Astrocyte (in vitro differentiated cells and primary cell): ENCODE measurements around the gene NAT9. TPM values are rescaled to one million over a fixed set of nuclear protein-coding genes. Genes with fewer than 3 reads are reported as not detected.

Experiments used
- DNase-seq: peaks from one replicate; pipeline ENCODE4 v3.0.0-alpha.2; 2010; ENCODE audit warnings: low read depth
- FAIRE-seq: peaks from 2 replicates; lab custom pipeline; 2011; peaks lifted over from hg19 to GRCh38; lab: Jason Lieb, UNC
- H2AFZ ChIP-seq: 2 replicates; pipeline ENCODE4 v1.6.0; 2012; ENCODE audit warnings: low read depth, low read length, inconsistent platforms
- H3K27ac ChIP-seq: 2 replicates; pipeline ENCODE4 v1.5.1; 2011; ENCODE audit warnings: low read depth, low read length, inconsistent platforms
- H3K27me3 ChIP-seq: 2 replicates; pipeline ENCODE4 v1.6.0; 2011; ENCODE audit warnings: low read length, inconsistent platforms; ENCODE audit not compliant: insufficient read depth
- H3K36me3 ChIP-seq: 2 replicates; pipeline ENCODE4 v1.5.1; 2011; ENCODE audit warnings: low read length, inconsistent platforms; ENCODE audit not compliant: insufficient read depth
- H3K4me1 ChIP-seq: 2 replicates; pipeline ENCODE4 v1.5.1; 2011; ENCODE audit warnings: low read length, inconsistent platforms; ENCODE audit not compliant: insufficient read depth
- H3K4me2 ChIP-seq: 2 replicates; pipeline ENCODE4 v1.6.0; 2012; ENCODE audit warnings: low read length, inconsistent platforms
- H3K4me3 ChIP-seq: 2 replicates; pipeline ENCODE4 v1.5.1; 2011; ENCODE audit warnings: low read depth, mild to moderate bottlenecking, low read length, inconsistent platforms; ENCODE audit not compliant: insufficient read depth
- H3K79me2 ChIP-seq: 2 replicates; pipeline ENCODE4 v1.6.0; 2012; ENCODE audit warnings: mild to moderate bottlenecking, low read length, inconsistent platforms; ENCODE audit not compliant: insufficient read depth
- H3K9ac ChIP-seq: 2 replicates; pipeline ENCODE4 v1.6.0; 2012; ENCODE audit warnings: mild to moderate bottlenecking, low read length, inconsistent platforms
- H3K9me3 ChIP-seq: 2 replicates; pipeline ENCODE4 v1.5.1; 2012; ENCODE audit warnings: low read depth, mild to moderate bottlenecking, low read length, inconsistent platforms; ENCODE audit not compliant: insufficient read depth
- H4K20me1 ChIP-seq: 2 replicates; pipeline ENCODE4 v1.6.0; 2012; ENCODE audit warnings: low read length, inconsistent platforms; ENCODE audit not compliant: insufficient read depth
- H3K27ac Mint-ChIP-seq: one replicate; pipeline ENCODE4 v1.8.0; 2021; ENCODE audit warnings: mild to moderate bottlenecking, mixed read lengths; ENCODE audit not compliant: unreplicated experiment
- H3K27me3 Mint-ChIP-seq: one replicate; pipeline ENCODE4 v1.8.0; 2021; ENCODE audit warnings: low read depth, mixed read lengths; ENCODE audit not compliant: unreplicated experiment
- H3K36me3 Mint-ChIP-seq: one replicate; pipeline ENCODE4 v1.8.0; 2021; ENCODE audit warnings: low read depth, mixed read lengths; ENCODE audit not compliant: unreplicated experiment
- H3K4me1 Mint-ChIP-seq: one replicate; pipeline ENCODE4 v1.8.0; 2021; ENCODE audit warnings: low read depth, mixed read lengths; ENCODE audit not compliant: unreplicated experiment
- H3K4me3 Mint-ChIP-seq: one replicate; pipeline ENCODE4 v1.8.0; 2021; ENCODE audit warnings: mild to moderate bottlenecking, moderate library complexity, mixed read lengths; ENCODE audit not compliant: unreplicated experiment
- H3K9me3 Mint-ChIP-seq: one replicate; pipeline ENCODE4 v1.8.0; 2021; ENCODE audit warnings: mild to moderate bottlenecking, mixed read lengths; ENCODE audit not compliant: unreplicated experiment
- CTCF ChIP-seq: IDR thresholded peaks from 2 replicates; pipeline ENCODE4 v1.5.1; 2011; ENCODE audit warnings: low read depth, mild to moderate bottlenecking, inconsistent platforms, low read length, moderate library complexity; ENCODE audit not compliant: insufficient read depth
- EZH2 ChIP-seq: IDR thresholded peaks from 2 replicates; pipeline ENCODE4 v1.6.1; 2012; ENCODE audit warnings: mild to moderate bottlenecking, low read length, inconsistent platforms; ENCODE audit not compliant: insufficient read depth
- total RNA-seq: library from RNA; stranded (reverse); gene quantifications from 2 replicates; pipeline ENCODE4 v1.2.1, GENCODE V29; 2021

Gene NAT9
- total RNA-seq, 1 donor from 2014 or later, result 58.4 TPM

DNA sequence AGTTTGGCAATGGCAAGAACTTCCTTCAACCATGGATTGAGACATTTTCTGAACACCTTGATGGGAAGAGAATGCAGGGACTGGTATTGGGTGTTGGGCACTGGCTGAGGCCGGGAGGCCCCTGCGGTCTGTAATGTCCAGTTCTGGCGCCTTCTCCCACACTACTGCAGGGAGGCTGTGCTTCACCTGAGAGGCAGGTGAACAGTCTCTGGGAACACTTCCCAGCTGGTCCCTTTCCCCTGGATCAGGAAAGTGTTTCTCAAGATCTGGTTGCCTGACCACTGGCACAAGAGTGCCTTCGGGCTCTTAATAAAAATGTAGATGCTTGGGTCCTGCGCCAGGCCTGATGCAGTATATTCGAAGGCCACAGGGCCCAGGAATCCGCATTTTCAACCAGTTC, 28.5 kb upstream of the NAT9 start:
- Mint-ChIP-seq H3K4me3 (no peak overlapping the region), H3K9me3 (no peaks in the 10 kb centered on the region), H3K27ac (no peak overlapping the region), H3K27me3 (no peaks in the 10 kb centered on the region), H3K36me3 (peaks cover 28% of the 10 kb centered on the region), H3K4me1 (no peaks in the 10 kb centered on the region)
- H3K4me3 ChIP-seq, result no peak overlapping the region
- FAIRE-seq (no peak), DNase-seq (no peak)
- no peak overlapping the region for H3K4me2 ChIP-seq
- H3K79me2 ChIP-seq, result no peaks in the 10 kb centered on the region
- H3K4me1 ChIP-seq, result no peaks in the 10 kb centered on the region
- TF ChIP-seq CTCF (no peak), EZH2 (no peak)
- H2AFZ ChIP-seq, result no peak overlapping the region
- peaks cover 5% of the 10 kb centered on the region for H3K36me3 ChIP-seq
- H4K20me1 ChIP-seq, result peaks cover 45% of the 10 kb centered on the region
- no peak overlapping the region for H3K9ac ChIP-seq
- no peaks in the 10 kb centered on the region for H3K9me3 ChIP-seq
- no peak overlapping the region for H3K27ac ChIP-seq
- no peaks in the 10 kb centered on the region for H3K27me3 ChIP-seq

DNA sequence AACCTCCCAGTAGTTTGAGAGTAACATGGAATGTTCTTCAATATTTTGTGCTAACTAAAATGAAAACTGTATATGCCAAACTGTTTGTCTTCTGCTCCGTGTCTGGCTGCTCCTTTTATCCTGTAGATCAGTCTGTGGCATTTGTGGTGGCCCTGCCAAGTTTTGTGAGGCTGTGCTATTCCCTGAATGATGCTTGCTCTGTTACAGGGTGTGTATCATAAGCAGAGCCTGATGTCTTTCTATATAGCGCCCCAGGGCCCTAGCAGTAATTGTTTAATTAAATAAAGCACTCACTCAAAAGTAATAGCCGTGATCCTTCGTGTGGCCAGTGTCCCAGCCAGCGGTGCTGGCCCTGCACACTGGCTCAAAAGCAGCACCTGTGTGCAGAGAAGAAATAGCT, 27.8 kb upstream of the NAT9 start:
- Mint-ChIP-seq H3K27ac (no peak overlapping the region), H3K36me3 (peaks cover 30% of the 10 kb centered on the region), H3K27me3 (no peaks in the 10 kb centered on the region), H3K9me3 (no peaks in the 10 kb centered on the region), H3K4me3 (no peak overlapping the region), H3K4me1 (peaks cover under 1% of the 10 kb centered on the region)
- no peak overlapping the region for H3K9ac ChIP-seq
- no peak overlapping the region for H3K4me3 ChIP-seq
- DNase-seq (no peak), FAIRE-seq (no peak)
- TF ChIP-seq CTCF (no peak), EZH2 (no peak)
- no peaks in the 10 kb centered on the region for H3K4me1 ChIP-seq
- H3K4me2 ChIP-seq, result no peak overlapping the region
- H2AFZ ChIP-seq, result no peak overlapping the region
- H3K79me2 ChIP-seq, result no peaks in the 10 kb centered on the region
- no peak overlapping the region for H3K27ac ChIP-seq
- H3K36me3 ChIP-seq, result peaks cover 5% of the 10 kb centered on the region
- peaks cover 53% of the 10 kb centered on the region for H4K20me1 ChIP-seq
- H3K27me3 ChIP-seq, result no peaks in the 10 kb centered on the region
- H3K9me3 ChIP-seq, result no peaks in the 10 kb centered on the region

GRCh38 chr17:74803388-74803930, 27.3 kb upstream of the NAT9 start:
- Mint-ChIP-seq H3K4me1 (peaks cover 4% of the 10 kb centered on the region), H3K9me3 (no peaks in the 10 kb centered on the region), H3K4me3 (no peak overlapping the region), H3K27me3 (no peaks in the 10 kb centered on the region), H3K27ac (no peak overlapping the region), H3K36me3 (peaks cover 33% of the 10 kb centered on the region)
- H3K4me3 ChIP-seq, result no peak overlapping the region
- no peak overlapping the region for H3K4me2 ChIP-seq
- no peaks in the 10 kb centered on the region for H3K9me3 ChIP-seq
- no peak overlapping the region for H3K9ac ChIP-seq
- peaks cover 5% of the 10 kb centered on the region for H3K36me3 ChIP-seq
- H3K27ac ChIP-seq, result no peak overlapping the region
- TF ChIP-seq EZH2 (no peak), CTCF (no peak)
- H2AFZ ChIP-seq, result no peak overlapping the region
- H3K4me1 ChIP-seq, result peaks cover under 1% of the 10 kb centered on the region
- H3K79me2 ChIP-seq, result no peaks in the 10 kb centered on the region
- peaks cover 53% of the 10 kb centered on the region for H4K20me1 ChIP-seq
- H3K27me3 ChIP-seq, result no peaks in the 10 kb centered on the region
- no peak for DNase-seq
- FAIRE-seq, result no peak
